HuH-7 (cell line): Measurements from ENCODE around the gene WBP2.

Experiments used
- DNase-seq: peaks from one replicate; pipeline ENCODE4 v3.0.0; 2011; ENCODE audit warnings: low spot score

Gene WBP2

DNA sequence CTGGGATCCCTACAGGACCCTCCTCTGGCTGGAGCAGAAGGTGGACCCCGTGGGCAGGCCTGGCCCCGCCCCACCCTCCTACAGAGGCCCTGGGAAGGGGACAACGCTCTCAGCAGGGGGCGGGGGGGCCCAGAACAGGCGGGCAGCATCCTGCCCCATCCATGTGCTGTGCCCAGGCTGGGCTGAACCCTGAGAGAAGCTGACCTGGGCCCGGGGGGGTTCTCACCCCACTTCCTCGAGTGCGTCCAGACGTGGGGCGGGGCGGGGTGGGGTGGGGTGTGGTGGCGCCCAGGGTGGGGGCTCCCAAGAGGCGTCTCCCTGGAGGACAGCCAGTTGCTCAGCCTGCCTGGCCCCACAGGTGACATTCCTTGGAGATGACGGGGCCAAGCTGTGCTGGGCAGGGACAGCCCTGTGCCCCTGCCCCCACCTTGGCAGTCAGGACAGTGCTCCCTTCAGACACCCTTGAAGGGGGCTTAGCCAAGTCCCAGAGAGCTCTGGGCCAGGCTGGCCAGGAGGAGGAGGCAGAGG lies 10.5 kb downstream of the WBP2 start:
- no peak for DNase-seq

DNA sequence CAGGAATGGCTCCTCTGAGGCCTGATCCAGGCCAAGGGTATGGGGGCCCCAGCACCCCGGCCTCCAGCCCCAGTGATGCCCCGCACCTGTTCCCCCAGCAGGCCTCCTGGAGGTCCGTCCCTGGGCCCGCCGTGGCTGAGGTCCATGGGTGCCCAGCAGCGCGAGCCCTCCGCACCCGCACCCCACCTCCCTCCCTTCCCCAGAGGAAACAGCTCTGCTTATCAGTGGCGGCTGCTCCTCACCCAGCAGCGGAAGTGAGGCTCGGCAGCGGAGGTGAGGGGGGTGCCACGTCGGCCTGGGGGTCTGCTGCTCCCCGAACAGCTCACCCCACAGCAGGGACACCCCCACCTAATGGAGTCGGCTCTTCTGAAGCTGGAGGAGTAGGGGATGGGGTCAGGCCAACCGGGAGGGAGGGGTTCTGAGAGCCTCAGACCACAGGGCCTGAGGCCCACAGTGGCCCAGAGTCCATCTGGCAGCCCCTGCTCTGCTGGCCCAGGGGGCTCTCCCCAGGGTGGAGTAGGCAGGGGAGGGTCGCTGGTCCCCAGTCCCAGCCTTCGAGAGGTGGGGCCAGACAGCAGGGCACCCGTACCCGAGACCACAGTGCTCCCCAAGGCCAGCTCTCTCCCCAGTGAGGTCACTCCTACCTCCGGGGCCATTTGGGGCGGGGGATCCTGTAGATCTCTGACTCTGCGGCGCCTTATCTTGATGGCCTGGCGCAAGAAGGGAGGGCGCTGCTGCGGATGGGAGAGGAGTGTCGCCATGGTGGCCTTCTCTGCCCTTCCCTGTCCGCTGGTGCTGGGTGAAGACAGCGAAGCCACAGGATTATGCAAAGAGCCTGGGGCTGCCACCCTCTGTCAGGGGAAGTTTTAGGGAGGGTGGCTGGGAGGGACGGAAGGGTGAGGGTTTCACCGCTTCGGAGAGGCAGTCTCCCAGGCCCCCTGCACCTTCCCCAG lies 11.3 kb downstream of the WBP2 start, which contains the start of gene UNC13D:
TSS of gene UNC13D (minus strand) at position 828 of the 953 bp plus-strand sequence. CDS start at position 761, 67 bp downstream.
- DNase-seq: no peak

DNA sequence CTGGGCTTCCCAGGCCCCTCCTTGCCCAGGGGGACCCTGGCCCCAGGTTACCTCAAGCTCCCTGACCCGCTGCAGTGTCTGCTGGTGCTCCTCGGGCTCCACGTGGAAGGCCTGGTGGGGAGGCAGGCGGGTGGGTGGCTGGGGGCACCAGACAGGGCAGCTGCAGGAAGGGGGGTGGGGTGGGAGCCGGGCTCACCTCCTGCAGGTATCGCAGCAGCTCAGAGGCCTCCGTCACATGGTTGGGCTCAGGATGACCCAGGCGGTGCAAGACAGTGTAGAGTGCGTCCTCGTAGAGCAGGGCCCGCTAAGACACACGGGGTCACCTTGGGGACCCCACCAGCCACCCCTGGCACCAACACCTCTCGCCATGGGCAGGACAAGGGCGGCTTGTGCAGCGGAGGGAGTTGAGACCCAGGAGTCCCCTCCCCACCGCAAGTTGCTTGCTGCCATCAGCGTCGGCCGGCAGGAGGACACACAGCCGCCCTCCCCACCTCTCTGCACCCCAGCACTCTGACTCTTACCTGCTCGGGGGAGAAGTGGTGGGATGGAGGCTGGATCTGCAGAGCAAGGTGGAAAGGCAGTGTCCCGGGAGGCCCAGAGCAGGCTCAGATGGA lies 12.1 kb downstream of the WBP2 start:
- no peak for DNase-seq

DNA sequence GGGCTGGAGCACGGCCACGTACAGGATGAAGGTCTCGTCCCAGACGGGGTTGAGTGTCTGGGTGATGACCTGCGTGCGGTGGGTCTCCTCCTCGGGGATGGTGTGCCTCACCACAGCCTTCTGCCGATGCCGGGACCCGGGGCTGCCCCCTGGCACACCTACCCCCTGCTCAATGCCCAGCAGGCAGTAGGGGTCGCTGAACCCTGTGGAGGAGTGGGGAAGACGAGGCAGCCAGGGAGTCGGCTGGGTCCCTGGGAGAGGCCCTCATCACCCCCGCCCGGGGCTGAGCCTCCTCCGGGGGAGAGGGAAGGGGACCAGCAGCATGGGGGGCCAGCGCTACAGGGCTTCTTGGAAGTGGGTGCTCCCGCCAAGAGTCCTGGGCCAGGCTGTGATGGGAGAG lies 12.7 kb downstream of the WBP2 start:
- DNase-seq: no peak

DNA sequence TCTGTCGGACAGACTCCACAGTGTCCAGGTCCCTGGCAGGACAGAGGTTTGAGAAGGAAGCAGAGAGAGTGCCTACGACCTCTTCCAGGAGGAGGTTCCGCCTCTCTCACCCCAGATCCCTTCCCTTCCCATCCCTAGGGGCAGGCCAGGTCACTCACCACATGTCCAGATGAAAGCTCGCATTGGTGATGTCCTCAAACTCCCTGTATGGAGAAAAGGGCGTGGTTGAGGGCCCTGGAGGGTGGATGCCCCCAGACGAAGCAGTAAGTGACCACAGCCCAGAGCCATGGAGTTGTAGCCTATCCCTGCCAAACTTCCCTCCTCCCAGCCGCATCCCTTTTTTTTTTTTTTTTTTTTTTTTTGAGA lies 14.4 kb downstream of the WBP2 start:
- no peak for DNase-seq

DNA sequence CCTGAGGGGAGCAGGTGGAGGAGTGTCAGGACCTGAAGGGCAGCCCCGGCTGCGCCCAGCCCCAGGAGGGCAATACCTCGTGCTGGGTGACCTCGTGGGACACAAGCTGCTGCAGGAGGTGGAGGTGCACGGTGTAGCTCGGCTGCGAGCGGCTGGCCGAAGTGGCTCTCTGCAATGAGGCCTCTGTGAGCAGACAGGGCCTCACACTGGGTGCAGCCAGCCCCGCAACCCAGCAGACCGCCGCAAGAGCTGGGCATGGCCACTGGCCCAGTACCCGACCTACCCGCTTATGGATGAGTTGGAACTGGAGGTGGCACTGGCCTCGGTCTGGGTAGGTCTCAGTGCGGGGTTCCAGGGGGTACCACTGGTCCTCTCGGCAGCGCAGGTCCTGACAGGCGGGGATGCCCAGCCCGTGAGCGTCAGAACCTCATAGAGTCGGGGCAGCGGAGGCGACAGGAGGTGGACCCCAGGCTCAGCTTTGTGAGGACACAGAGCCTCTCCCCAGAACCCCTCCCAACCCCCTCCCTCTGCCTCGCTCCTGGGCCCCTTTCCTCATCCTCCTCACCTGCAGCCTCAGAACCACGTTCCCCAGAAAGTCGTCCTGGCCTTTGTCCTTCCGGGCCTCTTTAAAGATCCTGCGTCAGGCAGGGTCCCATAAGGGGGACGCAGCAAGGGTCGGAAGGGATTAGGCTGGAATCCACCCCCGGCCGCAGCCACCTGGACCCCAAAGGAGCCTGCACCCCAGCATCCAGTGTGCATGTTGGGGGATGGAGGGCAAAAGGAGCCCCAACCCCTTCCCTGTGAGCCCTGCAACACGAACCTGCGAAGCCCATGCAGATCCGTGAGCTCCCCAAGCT lies 15.0 kb downstream of the WBP2 start:
- DNase-seq: no peak

DNA sequence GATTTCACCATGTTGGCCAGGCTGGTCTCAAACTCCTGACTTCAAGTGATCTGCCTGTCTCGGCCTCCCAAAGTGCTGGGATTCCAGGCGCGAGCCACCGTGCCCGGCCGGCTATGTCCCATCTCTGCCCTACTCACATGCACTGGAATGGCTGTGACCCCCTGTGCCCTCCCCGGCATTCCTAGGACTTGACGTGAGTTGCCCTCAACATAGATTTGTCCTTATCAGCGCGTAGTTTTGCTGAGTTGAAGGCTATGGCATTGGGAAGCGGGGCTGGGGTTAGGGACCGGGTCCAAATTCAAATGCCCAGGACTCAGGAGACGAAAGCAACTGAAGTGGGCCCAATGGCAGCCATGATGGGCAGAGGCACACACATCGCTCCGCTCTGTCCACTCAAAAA lies 16.7 kb downstream of the WBP2 start:
- no peak for DNase-seq

DNA sequence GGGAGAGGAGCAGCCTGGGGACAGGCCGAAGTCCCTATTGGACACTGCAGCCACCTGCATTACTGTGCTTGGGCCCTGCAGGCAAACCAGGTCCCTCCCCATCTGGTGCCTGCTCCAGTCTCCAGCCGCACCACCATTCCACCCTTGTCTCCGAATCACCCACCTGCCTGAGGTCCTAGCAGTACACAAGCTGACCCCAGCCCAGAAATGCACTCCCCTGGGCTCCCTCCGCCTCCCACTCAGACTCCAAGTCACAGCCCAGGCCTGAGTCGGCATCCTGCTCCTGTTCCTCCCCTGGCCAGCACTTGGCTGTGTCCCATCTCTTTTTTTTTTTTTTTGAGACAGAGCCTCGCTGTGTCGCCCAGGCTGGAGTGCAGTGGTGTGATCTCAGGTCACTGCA lies 17.2 kb downstream of the WBP2 start:
- no peak for DNase-seq

DNA sequence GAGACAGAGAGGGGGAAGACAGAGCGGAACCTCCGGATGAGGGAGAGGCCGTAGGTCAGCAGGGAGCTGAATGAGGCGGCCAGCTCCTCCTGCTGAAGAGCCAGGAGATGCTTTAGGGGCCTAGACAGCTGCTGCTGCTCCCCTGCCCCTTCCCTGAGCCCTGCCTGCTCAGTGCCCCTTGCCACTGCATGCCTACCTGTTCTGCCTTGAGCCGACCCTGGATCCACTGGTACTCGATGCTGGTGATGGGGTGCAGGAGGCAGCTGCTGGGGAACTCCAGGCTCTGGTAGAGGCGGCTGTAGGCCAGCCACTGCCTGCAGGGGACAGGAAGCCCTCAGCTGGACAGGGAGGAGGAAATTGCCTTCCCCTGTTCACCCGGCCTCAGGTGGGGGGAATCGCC lies 18.5 kb downstream of the WBP2 start:
- DNase-seq: no peak

DNA sequence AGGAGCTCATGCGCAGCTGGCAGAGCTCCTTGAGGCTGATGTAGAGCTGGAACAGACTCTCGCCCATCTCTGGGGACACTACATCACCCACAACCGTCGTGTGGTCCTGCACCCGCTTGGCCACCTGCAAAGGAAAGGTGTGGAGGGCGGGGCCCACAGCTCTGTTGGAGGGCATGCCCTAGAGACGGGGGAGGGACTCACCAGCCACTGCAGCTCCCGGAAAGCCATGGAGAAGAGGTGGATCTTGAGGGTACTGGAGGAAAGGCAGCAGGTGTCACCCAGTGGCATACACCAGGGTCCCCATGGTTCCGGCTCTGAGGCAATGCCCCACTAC lies 19.5 kb downstream of the WBP2 start:
- no peak for DNase-seq

DNA sequence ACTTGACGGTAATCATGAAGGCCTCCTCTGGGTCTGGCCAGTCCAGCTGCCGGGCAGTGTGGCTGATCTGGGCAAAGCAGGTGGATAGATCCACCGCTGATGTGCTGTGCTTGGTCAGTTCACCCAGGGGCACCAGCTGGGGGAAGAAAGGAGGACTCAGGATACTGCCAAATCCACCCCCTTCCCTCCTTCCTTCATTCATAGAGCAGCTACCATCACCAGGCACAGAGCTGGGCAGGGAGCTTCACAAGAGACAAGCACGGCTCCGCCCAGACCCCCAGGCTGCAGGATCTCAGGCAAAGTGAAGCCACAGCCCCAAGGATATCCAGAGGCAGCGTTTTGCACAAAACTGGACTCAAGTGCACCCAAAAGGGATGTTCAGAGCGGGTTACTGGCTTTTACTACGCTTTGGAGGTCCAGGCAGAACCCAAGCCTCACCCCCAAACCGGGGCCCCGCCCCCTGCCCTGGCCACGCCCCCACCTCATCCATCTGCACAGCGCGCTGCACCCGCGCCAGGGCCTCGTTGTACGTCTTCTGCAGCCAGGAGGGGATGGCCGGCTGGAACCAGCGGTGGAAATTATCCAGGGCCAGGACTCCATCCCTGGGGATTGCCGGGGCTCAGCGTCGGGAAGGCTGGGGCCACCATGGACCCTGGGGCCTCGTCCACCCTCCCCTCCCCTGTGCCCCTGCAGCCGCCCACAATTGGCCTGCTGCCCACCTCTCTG lies 20.0 kb downstream of the WBP2 start:
- DNase-seq: no peak

DNA sequence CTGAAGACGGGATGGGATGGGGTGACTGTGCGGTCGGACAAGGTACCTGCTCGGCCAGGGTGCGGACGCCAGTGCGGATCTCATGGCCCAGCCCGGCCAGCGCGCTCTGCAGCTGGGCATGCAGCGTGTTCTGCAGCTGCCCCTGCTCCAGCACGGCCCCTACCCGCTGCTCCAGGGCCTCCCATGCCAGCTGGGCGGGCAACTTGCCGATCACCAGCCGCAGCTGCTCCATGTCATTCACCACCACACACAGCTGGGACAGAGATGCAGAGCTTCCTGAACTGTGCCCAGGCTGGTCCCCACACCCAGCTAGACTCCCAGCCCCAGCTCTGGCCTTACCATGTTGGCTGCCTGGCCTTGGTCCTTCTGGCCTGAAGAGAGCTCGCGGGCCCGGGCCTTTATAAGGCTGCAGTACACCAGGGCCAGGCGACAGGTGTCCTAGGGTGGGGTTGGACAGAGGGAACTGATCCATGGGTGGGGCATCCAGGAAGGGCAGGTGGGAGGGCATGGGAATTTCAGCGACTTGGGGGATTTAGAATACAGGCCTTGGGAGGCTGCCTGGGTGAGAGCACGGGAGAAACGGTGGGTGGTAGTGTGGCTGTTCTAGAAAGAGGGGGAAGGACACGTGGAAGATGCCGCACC lies 20.7 kb downstream of the WBP2 start:
- DNase-seq: no peak

DNA sequence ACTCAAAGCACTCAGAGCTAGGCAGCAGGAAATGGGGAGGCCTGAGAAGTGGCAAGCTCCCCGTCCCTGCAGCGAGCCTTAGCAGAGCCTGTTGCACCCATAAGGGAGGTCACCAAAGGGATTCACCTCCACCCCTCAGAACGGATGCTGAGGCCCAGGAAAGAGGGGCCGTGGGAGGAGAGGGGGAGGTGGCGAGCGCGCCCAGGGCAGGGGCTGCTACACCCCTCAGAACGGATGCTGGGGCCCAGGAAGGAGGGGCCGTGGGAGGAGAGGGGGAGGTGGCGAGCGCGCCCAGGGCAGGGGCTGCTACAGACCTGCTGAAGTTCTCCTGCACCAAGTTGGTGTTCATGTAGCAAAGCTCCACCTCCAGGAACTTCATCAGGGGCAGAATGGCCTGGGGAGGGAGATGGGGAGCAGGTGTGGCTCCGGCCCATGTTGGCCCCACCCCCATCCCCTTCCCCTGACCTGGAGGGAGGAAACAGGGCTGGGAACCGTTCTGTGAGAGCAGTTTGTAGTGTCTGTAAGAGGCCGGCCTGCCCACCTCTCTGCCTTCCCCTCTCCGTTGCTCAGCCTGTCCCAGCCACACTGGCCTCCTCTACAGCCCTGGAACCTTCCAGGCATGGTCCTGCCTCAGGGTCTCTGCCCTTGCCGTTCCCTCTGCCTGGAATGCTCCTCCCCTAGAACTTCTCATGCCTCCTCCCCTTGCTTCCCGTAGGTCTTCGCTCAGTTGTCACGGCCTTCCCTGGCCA lies 22.3 kb downstream of the WBP2 start:
- no peak for DNase-seq

DNA sequence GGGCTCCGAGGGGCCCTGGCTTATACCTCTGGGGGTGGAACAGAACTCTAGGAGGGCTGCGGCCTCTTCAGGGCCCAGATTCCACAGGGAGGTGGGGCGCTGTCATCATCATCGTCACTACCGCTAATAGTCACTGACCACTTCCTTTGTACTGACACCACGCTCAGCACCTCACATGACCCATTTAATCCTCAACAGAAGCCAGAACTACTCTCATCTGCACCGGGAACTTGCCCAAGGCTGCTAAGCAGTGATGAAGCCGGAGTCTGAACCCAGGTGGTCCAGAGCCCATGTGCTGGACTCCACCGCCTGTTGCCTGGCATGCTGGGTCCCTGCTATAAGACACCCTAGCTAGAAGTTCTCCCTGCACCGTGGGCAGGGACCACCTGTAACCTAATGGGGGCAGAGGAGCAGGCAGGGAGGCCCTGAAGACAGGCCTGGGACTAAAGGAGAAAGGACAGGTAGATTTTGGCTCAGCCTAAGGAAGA lies 22.9 kb downstream of the WBP2 start:
- DNase-seq: no peak

DNA sequence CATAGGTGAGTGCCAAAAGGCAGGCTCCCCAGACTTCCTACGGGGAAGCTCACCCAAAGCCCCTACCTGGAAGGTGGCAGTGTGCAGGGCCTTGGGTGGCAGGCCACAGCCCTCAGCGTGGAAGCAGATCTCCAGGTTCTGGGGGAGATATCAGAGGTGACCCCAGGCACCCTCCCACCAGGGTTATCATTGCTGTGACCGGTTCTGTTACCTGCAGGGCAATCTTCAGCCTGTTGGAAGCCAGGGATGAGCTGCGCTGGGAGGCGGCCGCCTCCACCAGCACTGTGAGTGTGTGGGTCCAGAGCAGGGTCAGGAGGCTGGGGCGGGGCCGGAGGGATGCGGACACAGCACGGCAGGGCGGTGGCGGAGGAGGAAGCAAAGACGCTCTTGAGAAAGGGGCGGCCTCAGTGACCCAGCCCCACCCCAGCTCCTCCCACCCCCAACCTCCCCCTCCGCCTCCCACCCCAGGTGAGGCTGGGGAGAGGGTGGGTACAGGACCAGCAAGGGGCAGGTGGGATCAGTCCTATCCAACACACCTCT lies 24.0 kb downstream of the WBP2 start:
- no peak for DNase-seq

DNA sequence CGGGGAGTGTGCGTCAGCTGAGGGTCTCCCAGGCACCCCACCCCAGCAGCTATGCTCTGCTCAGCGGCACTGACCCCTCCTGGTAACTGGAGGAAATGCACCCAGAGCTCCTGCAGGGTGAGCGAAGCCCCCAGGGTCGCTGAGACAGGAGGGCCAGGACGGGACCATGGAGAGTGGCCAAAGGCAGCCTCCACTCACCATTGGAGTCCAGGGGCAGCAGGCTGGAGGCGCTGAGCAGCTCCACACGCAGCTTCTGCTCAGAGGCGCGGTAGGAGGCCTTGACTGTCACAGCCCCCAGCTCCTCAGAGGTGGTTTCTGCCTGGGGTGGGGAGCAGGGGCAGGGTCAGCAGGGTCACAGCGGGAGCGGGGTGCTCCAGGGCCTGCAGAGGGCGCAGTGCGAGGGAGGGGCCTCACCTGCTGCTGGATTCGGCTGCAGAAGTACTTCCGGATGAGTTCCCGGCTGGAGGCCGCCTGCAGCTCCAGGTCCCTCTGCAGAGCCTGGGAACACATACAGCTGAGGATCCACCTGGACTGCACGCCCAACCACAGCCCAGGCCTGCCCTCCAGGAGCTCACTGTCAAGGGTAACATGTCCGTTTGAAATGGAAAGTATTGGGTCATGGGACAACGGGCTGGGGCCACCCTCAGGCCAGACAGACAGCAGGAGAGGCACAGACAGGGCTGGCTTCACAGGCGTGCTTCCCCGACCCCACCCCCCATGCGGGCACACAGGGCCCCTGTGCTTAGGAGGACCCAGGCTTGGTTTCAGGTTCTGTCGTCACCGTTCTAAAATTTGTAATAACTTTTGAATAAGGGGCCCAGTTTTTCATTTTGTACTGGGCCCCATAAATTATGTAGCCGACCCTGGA lies 24.7 kb downstream of the WBP2 start:
- DNase-seq: peak; percentile 98

DNA sequence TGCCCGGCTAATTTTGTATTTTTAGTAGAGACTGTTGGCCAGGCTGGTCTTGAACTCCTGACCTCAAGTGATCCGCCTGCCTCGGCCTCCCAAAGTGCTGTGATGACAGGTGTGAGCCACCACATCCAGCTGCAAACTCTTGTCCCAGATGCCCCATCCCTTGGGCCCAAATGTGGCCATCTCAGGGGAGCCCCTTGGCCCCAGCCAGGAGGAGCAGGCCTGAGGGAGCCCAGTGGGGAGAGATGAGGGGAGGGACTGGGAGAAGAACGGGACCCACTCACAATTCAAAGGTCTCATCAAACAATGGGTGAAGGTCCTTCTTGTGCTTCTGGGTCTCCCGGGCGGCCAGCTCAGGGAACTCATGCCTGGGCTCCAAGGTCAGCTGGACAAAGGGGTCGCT lies 25.4 kb downstream of the WBP2 start:
- no peak for DNase-seq

DNA sequence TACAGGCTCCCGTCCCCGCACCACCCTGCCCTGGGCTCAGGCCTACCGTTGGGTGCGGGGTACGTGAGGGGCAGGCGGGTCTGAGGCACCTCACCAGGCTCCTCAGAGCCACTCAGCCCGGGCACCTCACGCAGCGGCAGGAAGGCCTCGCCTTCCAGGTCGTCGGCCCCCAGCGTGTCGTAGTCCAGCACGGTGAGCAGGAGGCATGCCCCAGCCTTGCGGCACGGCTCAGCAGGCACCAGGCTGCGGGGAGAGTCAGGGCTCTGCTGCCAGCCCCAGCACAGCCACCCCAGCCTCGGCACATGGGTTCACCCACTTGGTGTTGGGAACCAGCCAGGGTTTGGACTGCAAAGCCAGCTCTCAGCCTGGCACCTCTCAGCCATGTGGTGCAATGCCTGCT lies 26.4 kb downstream of the WBP2 start:
- no peak for DNase-seq

DNA sequence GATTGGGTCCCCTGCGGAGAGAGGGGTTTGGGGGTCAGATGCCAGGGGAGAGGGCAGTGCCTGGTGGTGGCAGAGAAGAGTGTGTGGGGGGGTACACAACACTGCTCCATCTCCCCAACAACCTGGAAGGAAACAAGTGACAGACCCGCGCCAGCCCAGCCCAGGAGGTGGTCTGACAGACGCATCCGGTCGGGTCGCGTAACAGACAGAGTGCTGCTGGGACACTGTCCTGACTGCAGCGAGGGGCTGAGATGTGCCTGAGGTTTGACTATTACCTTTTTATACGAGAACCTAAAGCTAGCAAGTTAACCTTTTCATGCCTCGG lies 27.1 kb downstream of the WBP2 start:
- no peak for DNase-seq
